GM19025 (cell line): ENCODE results near the gene KIRREL2.
"Not testable (repeated sequence)": the region's sequence is repeated elsewhere in the genome, so short reads cannot be mapped to it uniquely, and the experiment has no call there.

Source experiments
- ATAC-seq: cut with Tn5 transposase; IDR thresholded peaks from one replicate; pipeline ENCODE4 v1.9.1; 2021; ENCODE audit warnings: mild to moderate bottlenecking, low read depth, moderate library complexity; ENCODE audit not compliant: unreplicated experiment

KIRREL2 gene

GRCh38 chr19:35895911-35896642, 39.4 kb downstream of the KIRREL2 start:
- ATAC-seq, result no peak

GRCh38 chr19:35896643-35897040, 39.9 kb downstream of the KIRREL2 start:
- ATAC-seq, result no peak

- ATAC-seq, result no peak
Observed at GRCh38 chr19:35897706-35898451, 41.2 kb downstream of the KIRREL2 start.

- no peak for ATAC-seq
Observed at GRCh38 chr19:35898499-35898809, 41.7 kb downstream of the KIRREL2 start.

GRCh38 chr19:35899547-35900214, 43.0 kb downstream of the KIRREL2 start:
- peak; percentile 42 for ATAC-seq

GRCh38 chr19:35901055-35901644, 44.4 kb downstream of the KIRREL2 start:
- no peak for ATAC-seq

- no peak for ATAC-seq
Observed at GRCh38 chr19:35901854-35902661, 45.3 kb downstream of the KIRREL2 start, which contains the start of gene HCST. Gene HCST (plus strand): TSS chr19:35902529. CDS start chr19:35902594, 65 bp downstream.

GRCh38 chr19:35902870-35903475, 46.3 kb downstream of the KIRREL2 start:
- ATAC-seq, result no peak

GRCh38 chr19:35903550-35904179, 47.0 kb downstream of the KIRREL2 start:
- peak; percentile 38 for ATAC-seq

GRCh38 chr19:35904311-35905068, 47.8 kb downstream of the KIRREL2 start:
- no peak for ATAC-seq

GRCh38 chr19:35905178-35905727, 48.5 kb downstream of the KIRREL2 start:
- no peak for ATAC-seq

GRCh38 chr19:35907377-35907745, 50.6 kb downstream of the KIRREL2 start:
- no peak for ATAC-seq

GRCh38 chr19:35908010-35908441, 51.3 kb downstream of the KIRREL2 start, which contains the start of gene TYROBP:
Gene TYROBP (minus strand): TSS chr19:35908295. CDS start chr19:35908228, 67 bp downstream.
- ATAC-seq, result no peak

GRCh38 chr19:35908973-35909683, 52.4 kb downstream of the KIRREL2 start:
- ATAC-seq, result no peak

- ATAC-seq, result no peak
Observed at GRCh38 chr19:35909684-35910035, 52.9 kb downstream of the KIRREL2 start.

GRCh38 chr19:35910355-35910754, 53.6 kb downstream of the KIRREL2 start:
- not testable (repeated sequence) for ATAC-seq

GRCh38 chr19:35911173-35911572, 54.5 kb downstream of the KIRREL2 start:
- ATAC-seq, result no peak

- no peak for ATAC-seq
Observed at GRCh38 chr19:35911790-35912189, 55.1 kb downstream of the KIRREL2 start.
